Osteoblast (primary cell): ENCODE measurements around the gene FUT2. TPM values are rescaled to one million over a fixed set of nuclear protein-coding genes. Genes with fewer than 3 reads are reported as not detected.
"Not testable (repeated sequence)": the region's sequence is repeated elsewhere in the genome, so short reads cannot be mapped to it uniquely, and the experiment has no call there.

Source experiments
- DNase-seq: peaks from one replicate; pipeline ENCODE4 v3.0.0; 2011; ENCODE audit warnings: low spot score, mixed read lengths; ENCODE audit not compliant: insufficient read length; ENCODE audit errors: missing footprints
- H2AFZ ChIP-seq: 2 replicates; pipeline ENCODE4 v1.6.0; 2011; ENCODE audit warnings: mild to moderate bottlenecking, low read length
- H3K27ac ChIP-seq: 2 replicates; pipeline ENCODE4 v1.5.1; 2011; ENCODE audit warnings: mild to moderate bottlenecking, low read depth, low read length, moderate library complexity
- H3K27me3 ChIP-seq: 2 replicates; pipeline ENCODE4 v1.6.0; 2012; ENCODE audit warnings: mild to moderate bottlenecking, control low read depth, inconsistent platforms, low read length, moderate library complexity; ENCODE audit not compliant: insufficient read depth
- H3K36me3 ChIP-seq: 2 replicates; pipeline ENCODE4 v1.5.1; 2011; ENCODE audit warnings: mild to moderate bottlenecking, low read length, control low read depth, moderate library complexity; ENCODE audit not compliant: insufficient read depth
- H3K4me1 ChIP-seq: 2 replicates; pipeline ENCODE4 v1.5.1; 2011; ENCODE audit warnings: mild to moderate bottlenecking, low read length, control low read depth, moderate library complexity; ENCODE audit not compliant: insufficient read depth
- H3K4me2 ChIP-seq: 2 replicates; pipeline ENCODE4 v1.6.0; 2011; ENCODE audit warnings: mild to moderate bottlenecking, low read length; ENCODE audit not compliant: insufficient read depth
- H3K4me3 ChIP-seq: fragments of 200-600 bp; sonication (generic); 3 replicates; pipeline ENCODE4 v1.5.1; 2012; ENCODE audit warnings: mild to moderate bottlenecking, low read length, inconsistent platforms; ENCODE audit not compliant: insufficient read depth
- H3K79me2 ChIP-seq: 2 replicates; pipeline ENCODE4 v1.6.0; 2012; ENCODE audit warnings: mild to moderate bottlenecking, low read length, control low read depth, inconsistent platforms; ENCODE audit not compliant: insufficient read depth
- H3K9me3 ChIP-seq: 2 replicates; pipeline ENCODE4 v1.5.1; 2011; ENCODE audit warnings: low read depth, low read length, control low read depth
- H4K20me1 ChIP-seq: 2 replicates; pipeline ENCODE4 v1.6.0; 2012; ENCODE audit warnings: mild to moderate bottlenecking, low read length, control low read depth; ENCODE audit not compliant: insufficient read depth
- total RNA-seq: library from RNA; depleted of rRNA; stranded (reverse); fragments of >200 nt; gene quantifications from 2 replicates; pipeline ENCODE4 v1.2.3, GENCODE V29; 2012
- TF ChIP-seq, protein P1 (sequence below): IDR thresholded peaks from 2 replicates; pipeline ENCODE4 v1.5.1; 2011; ENCODE audit warnings: mild to moderate bottlenecking, low read depth, low read length, moderate library complexity; ENCODE audit errors: extremely low read depth

FUT2 gene
- total RNA-seq, 1 donor, result not detected

DNA sequence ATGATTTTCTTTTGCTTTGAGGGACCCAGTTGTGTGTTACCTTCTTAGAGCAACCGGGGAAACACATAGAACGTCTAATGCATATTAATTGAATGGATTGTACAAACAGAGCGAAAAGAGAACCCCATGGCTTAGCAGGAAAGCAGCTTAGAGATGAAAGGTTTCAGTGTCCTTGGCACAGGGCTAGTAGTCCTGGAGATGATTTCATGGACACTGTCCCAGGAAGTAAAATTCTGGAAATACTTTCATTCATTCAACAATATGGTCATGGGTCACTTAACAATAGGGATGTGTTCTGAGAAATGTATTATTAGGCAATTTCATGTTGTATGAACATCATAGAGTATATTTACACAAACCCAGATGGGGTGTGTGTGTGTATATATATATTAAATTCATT, 9.7 kb upstream of the FUT2 start:
- peak; percentile 21 for DNase-seq

DNA sequence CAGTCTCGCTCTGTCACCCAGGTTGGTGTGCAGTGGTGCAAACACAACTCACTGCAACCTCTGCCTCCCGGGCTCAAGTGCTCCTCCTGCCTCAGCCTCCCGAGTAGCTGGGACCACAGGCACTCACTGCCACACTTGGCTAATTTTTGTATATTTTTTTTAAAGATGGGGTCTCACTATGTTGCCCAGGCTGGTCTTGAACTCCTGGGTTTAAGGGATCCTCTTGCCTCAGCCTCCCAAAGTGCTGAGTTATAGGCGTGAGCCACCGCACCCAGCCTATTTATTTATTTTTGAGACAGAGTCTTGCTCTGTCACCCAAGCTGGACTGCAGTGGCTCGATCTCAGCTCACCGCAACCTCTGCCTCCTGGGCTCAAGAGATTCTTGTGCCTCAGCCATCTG, 9.1 kb upstream of the FUT2 start:
- not testable (repeated sequence) for H3K9me3 ChIP-seq, H3K27ac ChIP-seq, H3K36me3 ChIP-seq, H3K79me2 ChIP-seq, H3K4me2 ChIP-seq, H3K4me3 ChIP-seq, H3K4me1 ChIP-seq, H4K20me1 ChIP-seq, H2AFZ ChIP-seq, DNase-seq, H3K27me3 ChIP-seq

More for the DNA sequence above, 9.7 kb upstream of the FUT2 start:
- Histone ChIP-seq H3K4me2 (no peak overlapping the region), H3K27ac (no peak overlapping the region), H2AFZ (no peak overlapping the region), H3K79me2 (no peaks in the 10 kb centered on the region), H3K36me3 (no peaks in the 10 kb centered on the region), H4K20me1 (no peaks in the 10 kb centered on the region), H3K9me3 (no peaks in the 10 kb centered on the region), H3K27me3 (no peaks in the 10 kb centered on the region), H3K4me3 (no peak overlapping the region), H3K4me1 (peaks cover 5% of the 10 kb centered on the region)
- TF ChIP-seq, protein P1, sequence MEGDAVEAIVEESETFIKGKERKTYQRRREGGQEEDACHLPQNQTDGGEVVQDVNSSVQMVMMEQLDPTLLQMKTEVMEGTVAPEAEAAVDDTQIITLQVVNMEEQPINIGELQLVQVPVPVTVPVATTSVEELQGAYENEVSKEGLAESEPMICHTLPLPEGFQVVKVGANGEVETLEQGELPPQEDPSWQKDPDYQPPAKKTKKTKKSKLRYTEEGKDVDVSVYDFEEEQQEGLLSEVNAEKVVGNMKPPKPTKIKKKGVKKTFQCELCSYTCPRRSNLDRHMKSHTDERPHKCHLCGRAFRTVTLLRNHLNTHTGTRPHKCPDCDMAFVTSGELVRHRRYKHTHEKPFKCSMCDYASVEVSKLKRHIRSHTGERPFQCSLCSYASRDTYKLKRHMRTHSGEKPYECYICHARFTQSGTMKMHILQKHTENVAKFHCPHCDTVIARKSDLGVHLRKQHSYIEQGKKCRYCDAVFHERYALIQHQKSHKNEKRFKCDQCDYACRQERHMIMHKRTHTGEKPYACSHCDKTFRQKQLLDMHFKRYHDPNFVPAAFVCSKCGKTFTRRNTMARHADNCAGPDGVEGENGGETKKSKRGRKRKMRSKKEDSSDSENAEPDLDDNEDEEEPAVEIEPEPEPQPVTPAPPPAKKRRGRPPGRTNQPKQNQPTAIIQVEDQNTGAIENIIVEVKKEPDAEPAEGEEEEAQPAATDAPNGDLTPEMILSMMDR, result no peak

DNA sequence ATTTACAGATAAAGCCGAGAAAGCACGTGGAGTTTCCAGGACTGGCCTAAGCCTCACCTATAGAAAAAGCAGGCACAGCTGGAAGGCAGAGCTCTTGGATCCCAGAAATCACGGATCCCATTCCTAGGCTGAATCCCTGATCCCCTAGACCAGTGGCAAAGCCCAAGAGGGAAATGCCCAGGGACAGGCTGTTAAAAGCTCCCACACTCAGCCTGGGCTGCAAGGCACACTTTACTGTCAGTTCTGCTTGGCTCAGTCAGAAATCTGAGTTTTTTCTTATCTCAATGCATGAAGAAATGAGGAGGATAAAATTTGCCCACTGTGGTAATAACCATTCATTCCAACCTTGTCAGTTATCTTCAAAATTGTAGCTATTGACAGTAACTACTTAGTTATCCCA, 8.0 kb upstream of the FUT2 start:
- Histone ChIP-seq H3K79me2 (no peaks in the 10 kb centered on the region), H3K4me1 (no peaks in the 10 kb centered on the region), H3K36me3 (no peaks in the 10 kb centered on the region), H3K4me3 (no peak overlapping the region), H4K20me1 (no peaks in the 10 kb centered on the region), H3K9me3 (no peaks in the 10 kb centered on the region), H3K4me2 (no peak overlapping the region), H3K27me3 (no peaks in the 10 kb centered on the region), H3K27ac (no peak overlapping the region), H2AFZ (no peak overlapping the region)
- TF ChIP-seq, protein P1, result no peak
- DNase-seq, result no peak

DNA sequence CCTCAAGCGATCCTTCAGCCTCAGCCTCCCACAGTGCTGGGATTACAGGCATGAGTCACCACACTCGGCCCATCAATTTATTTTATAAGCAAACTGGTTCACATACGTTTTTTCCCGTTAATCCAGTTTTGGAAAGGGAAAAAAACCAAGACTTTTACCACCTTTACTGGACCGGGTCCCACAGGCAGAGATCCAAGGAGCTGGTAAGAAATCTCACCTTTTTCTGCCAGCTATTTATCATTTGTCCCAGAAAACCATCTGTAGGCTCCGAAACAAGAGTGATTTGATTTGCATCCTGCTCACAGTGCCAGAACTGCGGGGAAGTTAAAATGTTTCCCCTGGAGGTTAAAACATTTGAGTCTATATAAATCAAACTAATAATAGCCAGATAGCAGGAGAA, 6.3 kb upstream of the FUT2 start:
- Histone ChIP-seq H3K4me2 (no peak overlapping the region), H3K27ac (no peak overlapping the region), H2AFZ (no peak overlapping the region), H3K27me3 (no peaks in the 10 kb centered on the region), H3K9me3 (no peaks in the 10 kb centered on the region), H3K4me1 (no peaks in the 10 kb centered on the region), H3K36me3 (no peaks in the 10 kb centered on the region), H3K4me3 (no peak overlapping the region), H3K79me2 (no peaks in the 10 kb centered on the region), H4K20me1 (no peaks in the 10 kb centered on the region)
- TF ChIP-seq, protein P1, result no peak
- no peak for DNase-seq

DNA sequence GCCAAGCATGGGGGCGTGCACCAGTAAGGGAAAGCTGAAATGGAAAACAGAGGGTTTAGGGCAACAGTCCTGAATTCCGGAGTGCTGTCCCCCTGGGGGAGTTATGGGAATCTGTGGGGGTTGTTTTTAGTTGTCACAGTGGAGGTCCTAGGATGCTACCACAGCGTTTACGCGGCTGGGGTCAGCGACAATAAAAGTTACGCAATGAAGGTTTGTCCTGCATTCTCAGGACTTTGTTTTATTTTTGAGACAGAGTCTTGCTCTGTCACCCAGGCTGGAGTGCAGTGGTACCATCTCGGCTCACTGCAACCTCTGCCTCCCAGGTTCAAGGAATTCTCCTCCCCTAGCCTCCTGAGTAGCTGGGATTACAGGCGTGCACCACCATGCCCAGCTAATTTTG, 2.1 kb upstream of the FUT2 start:
- not testable (repeated sequence) for H3K4me1 ChIP-seq, H3K9me3 ChIP-seq, H3K4me3 ChIP-seq, H3K27ac ChIP-seq, H2AFZ ChIP-seq, DNase-seq, H3K79me2 ChIP-seq, H4K20me1 ChIP-seq, H3K4me2 ChIP-seq, H3K36me3 ChIP-seq
- peaks cover 14% of the 10 kb centered on the region for H3K27me3 ChIP-seq
